Measurements from ENCODE around the gene ZNF57. TPM values are rescaled to one million over a fixed set of nuclear protein-coding genes. Genes with fewer than 3 reads are reported as not detected.

The ZNF57 gene
- total and polyA plus RNA-seq, 2 of the 13 experiments (the other 11 are each of a cell fraction or from before 2014, with no cell fraction given) = 6.6 to 17.5 TPM

GRCh38 chr19:2866495-2867024, 34.2 kb upstream of the ZNF57 start (continued):
- TF ChIP-seq CEBPB (IDR thresholded peaks at IDR 0.05; ENCODE audit: borderline replicate concordance, low read depth, low read length) = no peak
- TF ChIP-seq E2F5 (CRISPR knock-in tag; conservative IDR thresholded peaks at IDR 0.05) = no peak
- TF ChIP-seq ZNF530 (CRISPR knock-in tag; IDR thresholded peaks at IDR 0.05; ENCODE audit: low read depth) = no peak
- no peak for TF ChIP-seq NFAT5 (CRISPR knock-in tag; IDR thresholded peaks at IDR 0.05)
- TF ChIP-seq NCOR1 (IDR thresholded peaks at IDR 0.05; ENCODE audit: borderline replicate concordance, low read length) = no peak
- no peak for TF ChIP-seq ZNF446 (CRISPR knock-in tag; IDR thresholded peaks at IDR 0.05)
- no peak for TF ChIP-seq ZNF766 (CRISPR knock-in tag; IDR thresholded peaks at IDR 0.05; ENCODE audit: borderline replicate concordance)
- TF ChIP-seq ZFAT (CRISPR knock-in tag; conservative IDR thresholded peaks at IDR 0.05) = no peak
- TF ChIP-seq ZXDC (CRISPR knock-in tag; IDR thresholded peaks at IDR 0.05) = no peak
- no peak for TF ChIP-seq FUBP1 (CRISPR knock-in tag; IDR thresholded peaks at IDR 0.05; ENCODE audit: borderline replicate concordance)
- no peak for TF ChIP-seq GPN1 (CRISPR knock-in tag; IDR thresholded peaks at IDR 0.05; ENCODE audit: borderline replicate concordance)
- no peak for TF ChIP-seq ZNF282 (IDR thresholded peaks at IDR 0.05; ENCODE audit: partially characterized antibody)
- no peak for TF ChIP-seq KLF6 (CRISPR knock-in tag; IDR thresholded peaks at IDR 0.05)
- TF ChIP-seq ZNF850 (CRISPR knock-in tag; conservative IDR thresholded peaks at IDR 0.05) = no peak
- TF ChIP-seq RXRB (CRISPR knock-in tag; IDR thresholded peaks at IDR 0.05; ENCODE audit: borderline replicate concordance) = no peak
- TF ChIP-seq CC2D1A (CRISPR knock-in tag; IDR thresholded peaks at IDR 0.05) = no peak
- no peak for TF ChIP-seq UBTF (CRISPR knock-in tag; IDR thresholded peaks at IDR 0.05)
